Mucosa of rectum (tissue), 2 donors: ENCODE measurements around the gene IGFBPL1.

Experiments
- H3K27ac ChIP-seq, 2 donors: one replicate each; pipeline ENCODE4 v1.7.0; 2013; ENCODE audit warnings: inconsistent platforms in 2 of 2, low read depth in 2 of 2, low read length in 2 of 2
- H3K27me3 ChIP-seq, 2 donors: one replicate each; pipeline ENCODE4 v1.7.0; 2013; ENCODE audit warnings: low read length in 2 of 2; ENCODE audit not compliant: control insufficient read depth in 2 of 2, insufficient read depth in 2 of 2
- H3K36me3 ChIP-seq, 2 donors: one replicate each; pipeline ENCODE4 v1.7.0; 2013; ENCODE audit warnings: low read length in 2 of 2; ENCODE audit not compliant: control insufficient read depth in 2 of 2, insufficient read depth in 2 of 2
- H3K4me1 ChIP-seq, 2 donors: one replicate each; pipeline ENCODE4 v1.7.0; 2013; ENCODE audit warnings: low read length in 2 of 2, mild to moderate bottlenecking in 1 of 2; ENCODE audit not compliant: control insufficient read depth in 2 of 2, insufficient read depth in 2 of 2
- H3K4me3 ChIP-seq, 2 donors: one replicate each; pipeline ENCODE4 v1.7.0; 2013; ENCODE audit warnings: low read length in 2 of 2
- H3K9ac ChIP-seq, 2 donors: one replicate each; pipeline ENCODE4 v1.7.0; 2013; ENCODE audit warnings: low read length in 2 of 2, low read depth in 1 of 2, mild to moderate bottlenecking in 1 of 2
- H3K9me3 ChIP-seq, 2 donors: one replicate each; pipeline ENCODE4 v1.7.0; 2013; ENCODE audit warnings: low read length in 2 of 2; ENCODE audit not compliant: control insufficient read depth in 2 of 2
- donor health status: healthy.
- donor health status: Normal muscosa, but diverticular disease.

IGFBPL1 gene

DNA sequence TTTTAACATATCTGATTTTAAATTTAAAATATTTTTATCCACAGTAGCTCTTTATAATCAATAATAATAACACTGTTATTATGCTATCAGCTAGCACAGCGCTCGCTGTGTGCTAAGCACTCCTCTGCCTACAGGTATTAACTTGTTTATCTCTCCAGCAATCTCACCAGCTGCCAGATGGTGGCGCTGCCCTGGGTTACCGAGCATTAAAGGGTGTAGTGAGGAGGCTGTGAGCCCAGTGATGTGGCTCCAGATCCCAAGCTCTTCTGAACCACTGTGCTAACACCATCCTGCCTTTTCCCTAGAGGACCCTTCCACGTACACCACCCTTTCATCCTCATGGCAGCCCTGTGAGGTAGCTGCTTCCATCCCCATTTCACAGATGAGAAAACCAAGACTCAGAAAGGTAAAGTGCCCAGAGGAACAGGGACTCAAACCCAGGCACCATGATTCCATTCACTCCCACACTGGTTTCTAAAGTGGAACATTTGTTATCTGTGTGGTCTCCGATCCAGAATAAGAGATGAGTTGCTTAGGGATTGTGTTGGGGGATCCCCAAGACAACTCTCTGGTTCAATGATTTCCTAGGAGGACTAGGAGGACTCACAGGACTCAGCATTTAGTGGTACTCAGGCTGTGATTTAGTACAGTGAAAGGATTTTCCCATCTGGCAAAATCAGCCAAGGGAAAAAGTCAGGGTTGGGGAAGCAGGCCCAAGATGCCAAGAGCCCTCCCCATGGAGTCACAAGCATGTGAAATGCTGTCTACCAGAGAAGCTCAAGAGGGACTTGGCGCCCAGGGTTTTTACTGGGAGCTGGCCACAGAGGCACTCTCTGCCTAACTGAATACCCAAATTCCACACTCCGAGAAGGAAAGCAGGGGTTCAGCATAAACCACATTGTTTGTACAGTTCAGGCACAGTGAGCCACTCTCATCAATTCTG is 7.0 kb downstream of the IGFBPL1 start:
- no peak overlapping the region for H3K9ac ChIP-seq
- H3K4me1 ChIP-seq = no peaks in the 10 kb centered on the region
- no peaks in the 10 kb centered on the region for H3K36me3 ChIP-seq
- no peak overlapping the region for H3K4me3 ChIP-seq
- peaks cover 5 to 7% of the 10 kb centered on the region in 2 donors for H3K27me3 ChIP-seq
- no peaks in the 10 kb centered on the region for H3K9me3 ChIP-seq
- H3K27ac ChIP-seq = no peak overlapping the region

DNA sequence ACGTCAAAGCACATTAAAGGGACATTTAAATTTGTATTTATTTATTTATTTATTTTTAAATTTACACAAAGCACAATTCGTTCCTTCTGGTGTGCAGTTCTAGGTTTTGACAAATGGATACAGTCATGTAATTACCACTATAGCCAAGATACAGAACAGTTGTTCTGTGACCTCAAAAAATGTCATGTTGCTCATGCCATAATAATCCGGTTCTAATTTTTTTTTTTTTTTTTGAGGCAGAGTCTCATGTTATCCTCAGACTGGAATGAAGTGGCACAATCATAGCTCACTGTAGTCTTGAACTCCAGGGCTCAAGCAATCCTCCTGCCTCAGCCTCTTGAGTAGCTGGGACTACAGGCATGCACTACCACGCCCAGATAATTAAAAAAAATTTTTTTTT is 7.8 kb downstream of the IGFBPL1 start:
- H3K9ac ChIP-seq = no peak overlapping the region
- H3K27ac ChIP-seq = no peak overlapping the region
- H3K4me3 ChIP-seq = no peak overlapping the region
- no peaks in the 10 kb centered on the region for H3K9me3 ChIP-seq
- H3K27me3 ChIP-seq = peaks cover 0 to 2% of the 10 kb centered on the region in 2 donors
- no peaks in the 10 kb centered on the region for H3K4me1 ChIP-seq
- H3K36me3 ChIP-seq = no peaks in the 10 kb centered on the region

DNA sequence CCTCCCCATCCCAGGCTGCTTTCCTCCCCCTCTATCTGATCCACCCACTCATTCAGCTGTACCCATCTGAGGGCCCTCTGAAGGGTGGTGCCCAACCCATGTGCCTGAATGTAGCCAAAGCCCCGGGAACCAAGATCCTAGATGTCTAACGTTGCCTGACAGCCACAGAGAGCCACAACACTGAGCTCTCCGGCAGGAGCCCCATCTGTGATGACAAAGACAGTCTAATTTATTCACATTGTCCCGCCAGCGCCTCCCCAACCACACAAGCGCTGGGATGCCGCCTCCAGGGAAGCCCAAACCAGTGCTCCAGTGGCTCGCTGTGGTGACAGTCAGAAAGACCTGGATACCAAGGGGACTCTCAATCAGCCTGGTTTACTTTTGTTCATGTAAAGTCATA is 8.4 kb downstream of the IGFBPL1 start:
- Histone ChIP-seq H3K27me3 (peaks cover 0 to 2% of the 10 kb centered on the region in 2 donors), H3K9me3 (no peaks in the 10 kb centered on the region)

DNA sequence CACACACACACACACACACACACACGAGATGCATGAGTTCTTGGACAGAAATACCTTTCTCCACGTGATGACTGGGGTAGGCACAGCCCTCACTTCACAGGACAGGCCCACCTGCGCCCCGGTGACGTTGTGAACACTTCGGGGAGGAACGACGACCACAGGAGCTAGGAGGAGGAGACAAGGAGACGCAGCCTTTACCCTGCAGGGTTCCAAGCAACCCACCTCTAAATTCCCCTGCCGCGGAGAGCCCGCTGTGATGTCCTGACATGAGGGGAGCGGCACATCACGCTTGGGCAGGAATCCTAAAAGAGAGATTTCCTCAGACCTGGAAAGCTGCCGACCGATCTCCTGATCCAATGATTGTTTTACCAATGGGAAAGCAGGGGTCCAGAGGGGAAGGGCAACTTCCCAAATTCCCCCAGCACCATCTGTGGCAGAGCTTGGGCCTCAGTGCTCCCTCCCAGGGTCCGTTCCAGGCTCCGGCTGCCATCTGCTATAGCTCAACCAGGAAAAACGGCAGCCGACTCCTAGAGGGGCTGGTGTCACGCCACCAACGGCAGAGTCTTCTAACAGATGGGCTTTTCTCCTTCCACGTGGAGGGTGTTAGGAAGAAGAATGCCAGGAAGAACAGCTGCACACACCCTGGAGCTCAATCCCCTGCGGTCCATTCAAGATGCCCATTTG is 10.1 kb downstream of the IGFBPL1 start:
- no peaks in the 10 kb centered on the region for H3K9me3 ChIP-seq
- peaks cover 0 to 2% of the 10 kb centered on the region in 2 donors for H3K27me3 ChIP-seq
- no peaks in the 10 kb centered on the region for H3K36me3 ChIP-seq
- no peak overlapping the region for H3K4me3 ChIP-seq
- H3K9ac ChIP-seq = no peak overlapping the region
- H3K4me1 ChIP-seq = no peaks in the 10 kb centered on the region
- H3K27ac ChIP-seq = no peak overlapping the region

More for the DNA sequence above, 8.4 kb downstream of the IGFBPL1 start:
- H3K36me3 ChIP-seq = no peaks in the 10 kb centered on the region
- no peak overlapping the region for H3K27ac ChIP-seq
- no peak overlapping the region for H3K9ac ChIP-seq
- H3K4me1 ChIP-seq = no peaks in the 10 kb centered on the region
- no peak overlapping the region for H3K4me3 ChIP-seq

DNA sequence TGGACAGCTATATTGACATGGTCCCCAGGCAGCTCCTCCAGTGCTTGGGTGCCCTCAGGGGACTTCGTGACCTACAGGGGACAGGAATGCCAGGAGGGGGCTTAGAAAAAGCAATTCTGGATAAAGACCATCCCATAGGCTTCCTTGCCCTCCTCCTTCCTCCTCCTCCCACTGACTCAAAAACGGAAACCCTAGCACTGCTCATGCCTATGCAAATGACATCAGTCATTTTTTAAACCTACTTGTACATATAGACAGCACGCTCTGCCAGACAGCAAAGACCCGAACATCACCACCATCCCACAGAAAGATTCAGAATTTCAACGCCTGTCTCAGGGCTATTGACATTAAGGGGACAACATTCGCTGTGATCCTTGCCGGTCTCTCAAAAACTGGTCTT is 11.0 kb downstream of the IGFBPL1 start:
- no peaks in the 10 kb centered on the region for H3K4me1 ChIP-seq
- H3K36me3 ChIP-seq = no peaks in the 10 kb centered on the region
- H3K27ac ChIP-seq = no peak overlapping the region
- H3K9me3 ChIP-seq = no peaks in the 10 kb centered on the region
- no peak overlapping the region for H3K4me3 ChIP-seq
- H3K27me3 ChIP-seq = peaks cover 0 to 2% of the 10 kb centered on the region in 2 donors
- no peak overlapping the region for H3K9ac ChIP-seq

DNA sequence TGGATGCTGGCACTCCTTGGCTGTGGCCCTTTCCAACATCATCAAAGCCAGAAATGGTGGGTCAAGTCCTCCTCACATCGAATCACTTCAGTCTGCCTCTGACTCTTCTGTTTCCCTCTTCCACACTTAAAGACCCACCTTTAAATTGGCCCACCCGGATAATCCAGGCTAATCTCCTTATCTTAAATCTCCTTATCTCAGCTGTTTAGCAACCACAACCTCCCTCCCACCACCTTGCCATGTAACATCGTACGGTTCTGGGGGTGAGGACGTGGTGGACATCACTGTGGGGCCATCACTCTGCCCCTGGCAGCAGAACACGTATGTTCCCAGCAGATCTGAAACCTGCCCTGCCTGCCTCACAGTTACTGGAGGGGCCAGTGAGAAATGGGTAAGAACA is 11.5 kb downstream of the IGFBPL1 start:
- Histone ChIP-seq H3K27me3 (peaks cover 0 to 2% of the 10 kb centered on the region in 2 donors), H3K27ac (no peak overlapping the region), H3K4me3 (no peak overlapping the region), H3K9me3 (no peaks in the 10 kb centered on the region), H3K36me3 (no peaks in the 10 kb centered on the region), H3K4me1 (no peaks in the 10 kb centered on the region), H3K9ac (no peak overlapping the region)

DNA sequence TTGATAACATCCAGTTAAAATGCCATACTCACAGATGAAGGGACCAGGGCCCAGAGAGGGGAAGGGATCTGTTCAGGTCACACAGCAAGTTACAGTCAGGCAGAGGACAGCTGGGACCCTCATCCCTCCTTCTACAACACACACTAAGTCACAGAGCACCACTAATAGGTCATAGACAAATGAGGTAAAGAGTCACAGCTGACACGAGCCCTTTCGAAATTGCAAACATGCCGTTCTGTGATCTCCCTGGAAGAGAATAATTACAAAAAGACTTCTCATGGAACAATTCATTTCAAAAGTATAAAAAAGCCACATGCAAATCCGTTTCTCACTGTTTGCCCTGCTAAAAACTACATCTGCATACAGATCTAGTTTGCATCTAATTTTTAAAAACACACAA is 15.5 kb downstream of the IGFBPL1 start:
- no peaks in the 10 kb centered on the region for H3K4me1 ChIP-seq
- no peak overlapping the region for H3K4me3 ChIP-seq
- no peaks in the 10 kb centered on the region for H3K36me3 ChIP-seq
- no peaks in the 10 kb centered on the region for H3K27me3 ChIP-seq
- no peak overlapping the region for H3K27ac ChIP-seq
- no peaks in the 10 kb centered on the region for H3K9me3 ChIP-seq
- H3K9ac ChIP-seq = no peak overlapping the region

DNA sequence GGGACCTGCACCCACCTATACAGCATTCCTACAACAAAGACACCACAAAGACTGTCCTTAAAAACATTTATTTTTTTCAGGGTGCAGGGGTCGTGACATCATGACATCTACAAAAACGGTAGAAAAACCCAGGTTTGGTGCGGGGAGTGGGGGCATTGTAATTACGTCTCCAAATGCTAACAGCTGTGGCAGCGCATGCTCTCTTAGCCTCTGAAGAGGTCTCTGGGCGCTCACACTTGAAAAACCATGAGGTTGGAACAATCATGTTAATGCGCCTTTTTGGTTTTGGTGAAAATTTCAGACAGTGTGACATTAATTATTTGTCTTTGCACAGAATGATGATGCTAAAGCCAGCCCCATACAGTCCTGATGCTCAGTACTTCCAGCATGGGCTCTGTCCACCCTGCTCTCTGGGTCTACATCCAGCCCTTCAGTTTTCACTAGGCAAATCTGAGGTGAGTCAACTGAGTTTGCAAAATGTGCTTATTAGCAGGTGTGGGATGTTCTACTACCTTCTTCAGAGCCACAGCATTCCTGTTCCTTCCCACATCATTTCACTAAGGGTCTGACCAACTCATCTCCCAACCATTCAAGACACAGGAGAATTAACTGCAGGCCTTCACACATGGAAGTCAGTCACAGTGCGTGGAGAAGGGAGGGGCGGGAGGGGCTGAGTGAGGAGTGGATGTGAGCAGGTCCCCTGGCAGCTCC is 17.6 kb downstream of the IGFBPL1 start:
- no peak overlapping the region for H3K9ac ChIP-seq
- H3K27ac ChIP-seq = no peak overlapping the region
- no peaks in the 10 kb centered on the region for H3K36me3 ChIP-seq
- H3K4me1 ChIP-seq = no peaks in the 10 kb centered on the region
- no peaks in the 10 kb centered on the region for H3K27me3 ChIP-seq
- H3K4me3 ChIP-seq = no peak overlapping the region
- H3K9me3 ChIP-seq = no peaks in the 10 kb centered on the region

DNA sequence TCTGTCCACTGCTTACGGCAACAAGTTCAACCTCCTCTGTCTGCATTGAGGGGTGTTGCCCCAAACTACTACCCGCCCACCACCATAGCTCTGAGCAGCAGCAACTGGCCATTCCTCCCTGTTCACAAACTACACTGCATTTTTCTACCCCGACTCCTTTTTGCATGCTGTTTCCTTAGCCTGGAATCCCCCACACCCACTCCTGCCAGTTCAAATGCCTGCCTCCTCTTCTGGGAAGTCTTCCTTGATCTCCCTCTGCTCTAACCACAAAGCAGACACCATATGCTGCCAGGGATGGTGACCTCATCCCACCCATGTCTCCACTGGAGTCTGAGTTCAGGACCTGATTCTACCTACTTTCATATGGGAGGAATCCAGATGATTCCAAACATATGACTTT is 18.5 kb downstream of the IGFBPL1 start:
- H3K27me3 ChIP-seq = no peaks in the 10 kb centered on the region
- no peak overlapping the region for H3K27ac ChIP-seq
- no peak overlapping the region for H3K4me3 ChIP-seq
- H3K9me3 ChIP-seq = no peaks in the 10 kb centered on the region
- H3K9ac ChIP-seq = no peak overlapping the region
- H3K36me3 ChIP-seq = no peaks in the 10 kb centered on the region
- H3K4me1 ChIP-seq = no peaks in the 10 kb centered on the region

DNA sequence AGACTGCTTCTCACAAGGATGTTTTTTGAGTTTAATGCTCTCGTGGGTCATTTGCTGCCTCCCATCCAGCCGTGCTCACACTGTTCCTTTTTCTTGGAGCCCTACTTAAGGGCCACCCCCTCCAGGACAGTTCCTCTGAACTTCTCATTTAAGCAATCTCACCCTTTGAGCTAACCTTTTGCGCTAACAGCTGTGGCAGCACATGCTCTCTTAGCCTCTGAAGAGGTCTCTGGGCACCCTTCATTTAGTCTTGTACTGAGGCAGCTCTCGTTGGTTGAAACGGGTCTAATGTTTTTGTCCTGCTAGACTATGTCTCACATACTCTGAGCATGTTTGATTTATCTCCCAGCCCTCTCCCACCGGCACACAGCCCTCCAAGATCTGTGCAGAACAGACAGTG is 19.9 kb downstream of the IGFBPL1 start:
- H3K9me3 ChIP-seq = no peaks in the 10 kb centered on the region
- H3K36me3 ChIP-seq = no peaks in the 10 kb centered on the region
- H3K27me3 ChIP-seq = no peaks in the 10 kb centered on the region
- H3K4me3 ChIP-seq = no peak overlapping the region
- H3K4me1 ChIP-seq = no peaks in the 10 kb centered on the region
- no peak overlapping the region for H3K27ac ChIP-seq
- no peak overlapping the region for H3K9ac ChIP-seq
